Measurements from ENCODE around the gene NANS. TPM values are rescaled to one million over a fixed set of nuclear protein-coding genes. Genes with fewer than 3 reads are reported as not detected.

Gene NANS
- total RNA-seq, 4 donors from 2014 or later, result 37.5 to 187 (median 54.8) TPM

GRCh38 chr9:98054376-98054951, 2.1 kb upstream of the NANS start:
- Histone ChIP-seq H3K9me3 (no peaks in the 10 kb centered on the region), H3K4me3 (no peak overlapping the region), H3K4me1 (no peaks in the 10 kb centered on the region), H3K27ac (no peak overlapping the region), H3K27me3 (no peaks in the 10 kb centered on the region), H3K36me3 (no peaks in the 10 kb centered on the region)
- intact Hi-C loops (cut with DNase I; ENCODE audit: low total_unique reads), result no loop called here
- TF ChIP-seq POLR2A (IDR thresholded peaks at IDR 0.05), result no peak
- no peak for TF ChIP-seq CTCF (IDR thresholded peaks at IDR 0.05)
- DNase-seq, result no peak

- H3K36me3 ChIP-seq, result no peaks in the 10 kb centered on the region
- no peaks in the 10 kb centered on the region for H3K27me3 ChIP-seq
- H3K9me3 ChIP-seq, result no peaks in the 10 kb centered on the region
- intact Hi-C loops (cut with DNase I; ENCODE audit: low total_unique reads), result loop anchor here (5.0 kb wide), 1 partner anchor 75 kb away; the partner anchor contains the start of gene ANP32B
- peak overlapping the region; percentile 89 for H3K27ac ChIP-seq
- no peak for TF ChIP-seq CTCF (IDR thresholded peaks at IDR 0.05)
- TF ChIP-seq POLR2A (IDR thresholded peaks at IDR 0.05), result no peak
- no peaks in the 10 kb centered on the region for H3K4me1 ChIP-seq
- H3K4me3 ChIP-seq, result peak overlapping the region; percentile 79 to 88
- no peak for DNase-seq
These were observed 737 bp downstream of the NANS start for GRCh38 chr9:98057138-98057799.

- intact Hi-C loops (cut with DNase I; ENCODE audit: low total_unique reads), result no loop called here
- H3K4me3 ChIP-seq, result no peak overlapping the region
- no peaks in the 10 kb centered on the region for H3K36me3 ChIP-seq
- no peak for TF ChIP-seq POLR2A (IDR thresholded peaks at IDR 0.05)
- TF ChIP-seq CTCF (IDR thresholded peaks at IDR 0.05), result no peak
- DNase-seq, result no peak
- H3K9me3 ChIP-seq, result no peaks in the 10 kb centered on the region
- H3K27ac ChIP-seq, result no peak overlapping the region
- no peaks in the 10 kb centered on the region for H3K27me3 ChIP-seq
- no peaks in the 10 kb centered on the region for H3K4me1 ChIP-seq
These were observed 5.6 kb downstream of the NANS start for GRCh38 chr9:98062161-98062560.

GRCh38 chr9:98064623-98065392, 8.3 kb downstream of the NANS start:
- Histone ChIP-seq H3K9me3 (no peaks in the 10 kb centered on the region), H3K4me3 (no peak overlapping the region), H3K27me3 (no peaks in the 10 kb centered on the region), H3K4me1 (no peaks in the 10 kb centered on the region), H3K36me3 (no peaks in the 10 kb centered on the region), H3K27ac (no peak overlapping the region)
- no peak for DNase-seq
- TF ChIP-seq POLR2A (IDR thresholded peaks at IDR 0.05), result no peak
- TF ChIP-seq CTCF (IDR thresholded peaks at IDR 0.05), result no peak
- intact Hi-C loops (cut with DNase I; ENCODE audit: low total_unique reads), result no loop called here

GRCh38 chr9:98066235-98066634, 9.7 kb downstream of the NANS start:
- H3K4me3 ChIP-seq, result no peak overlapping the region
- H3K4me1 ChIP-seq, result no peaks in the 10 kb centered on the region
- TF ChIP-seq POLR2A (IDR thresholded peaks at IDR 0.05) (no peak), CTCF (IDR thresholded peaks at IDR 0.05) (no peak)
- H3K9me3 ChIP-seq, result no peaks in the 10 kb centered on the region
- no peaks in the 10 kb centered on the region for H3K36me3 ChIP-seq
- no peaks in the 10 kb centered on the region for H3K27me3 ChIP-seq
- H3K27ac ChIP-seq, result no peak overlapping the region
- intact Hi-C loops (cut with DNase I; ENCODE audit: low total_unique reads), result no loop called here
- DNase-seq, result no peak
